Left ventricle myocardium superior (tissue), 1 donor: ENCODE measurements around the gene ANKS1A. TPM values are rescaled to one million over a fixed set of nuclear protein-coding genes. Genes with fewer than 3 reads are reported as not detected.
"Not testable (repeated sequence)": the region's sequence is repeated elsewhere in the genome, so short reads cannot be mapped to it uniquely, and the experiment has no call there.

ENCODE experiments used
- ATAC-seq: fragments of 200-7000 bp; cut with Tn5 transposase; one replicate; pipeline ENCODE4 v1.9.1; 2020; ENCODE audit warnings: mild to moderate bottlenecking, moderate library complexity
- DNase-seq: peaks from one replicate; pipeline ENCODE4 v3.0.0-alpha.2; 2020
- intact Hi-C: fragments of 100-400 bp; cut with micrococcal nuclease; formaldehyde crosslinking; loops from one replicate; pipeline ENCODE4 v1.11.0; 2022
- total RNA-seq: library from RNA; stranded (reverse); fragmentation: NEBNext Ultra II Directional; extraction: Animal tissue kit (Norgen Biotek cat#: 25700); gene quantifications from one replicate; pipeline ENCODE4 v1.2.1, GENCODE V29; 2021
- donor health status: DM: no; HTN: yes; CAD: no; lungs with severe emphysema.

Gene ANKS1A
- total RNA-seq, 1 donor from 2014 or later, result 29.1 TPM

- ATAC-seq, DNase-seq, intact Hi-C loops: not testable (repeated sequence)
These were observed 5.0 kb upstream of the ANKS1A start for GRCh38 chr6:34884073-34884472.

GRCh38 chr6:34884996-34885395 lies 4.1 kb upstream of the ANKS1A start:
- DNase-seq (no peak), ATAC-seq (no peak)

GRCh38 chr6:34885837-34886236 lies 3.2 kb upstream of the ANKS1A start:
- intact Hi-C loops, DNase-seq, ATAC-seq: not testable (repeated sequence)

More at GRCh38 chr6:34884996-34885395, 4.1 kb upstream of the ANKS1A start:
- intact Hi-C loops, result no loop called here

- intact Hi-C loops, result no loop called here
- peak; percentile 95 for DNase-seq
- ATAC-seq, result peak; percentile 91
These were observed 1.1 kb upstream of the ANKS1A start, which contains the start of gene TAF11 for GRCh38 chr6:34887753-34888513. TSS of gene TAF11 (minus strand) at chr6:34888042. CDS start at chr6:34887957, 85 bp downstream.

GRCh38 chr6:34888514-34888856 lies 570 bp upstream of the ANKS1A start:
- ATAC-seq (no peak), DNase-seq (no peak)
- intact Hi-C loops, result no loop called here

GRCh38 chr6:34890533-34890925 lies 1.5 kb downstream of the ANKS1A start:
- intact Hi-C loops, result loop anchor here (10.0 kb wide), 1 partner anchor 74 kb away; no protein-coding TSS in a partner anchor
- ATAC-seq (no peak), DNase-seq (no peak)

GRCh38 chr6:34891296-34891695 lies 2.2 kb downstream of the ANKS1A start:
- intact Hi-C loops, result loop anchor here (10.0 kb wide), 1 partner anchor 74 kb away; no protein-coding TSS in a partner anchor
- ATAC-seq, result no peak
- DNase-seq, result no peak

- ATAC-seq (no peak), DNase-seq (no peak)
- intact Hi-C loops, result loop anchor here (10.0 kb wide), 1 partner anchor 70 kb away; no protein-coding TSS in a partner anchor
These were observed 5.6 kb downstream of the ANKS1A start for GRCh38 chr6:34894693-34895092.

- ATAC-seq, result peak; percentile 61
- intact Hi-C loops, result loop anchor here (10.0 kb wide), 1 partner anchor 68 kb away; no protein-coding TSS in a partner anchor
- no peak for DNase-seq
These were observed 8.1 kb downstream of the ANKS1A start for GRCh38 chr6:34897130-34897529.

- ATAC-seq (no peak), DNase-seq (no peak)
- intact Hi-C loops, result loop anchor here (10.0 kb wide), 1 partner anchor 67 kb away; no protein-coding TSS in a partner anchor
These were observed 8.7 kb downstream of the ANKS1A start for GRCh38 chr6:34897716-34898115.

- DNase-seq, ATAC-seq: not testable (repeated sequence)
- intact Hi-C loops, result loop anchor here (10.0 kb wide), 1 partner anchor 65 kb away; no protein-coding TSS in a partner anchor
These were observed 10.7 kb downstream of the ANKS1A start for GRCh38 chr6:34899748-34900147.

GRCh38 chr6:34900321-34901031 lies 11.4 kb downstream of the ANKS1A start:
- ATAC-seq (no peak), DNase-seq (no peak)
- intact Hi-C loops, result no loop called here

GRCh38 chr6:34901930-34902329 lies 12.9 kb downstream of the ANKS1A start:
- ATAC-seq (no peak), DNase-seq (no peak)
- intact Hi-C loops, result no loop called here

- ATAC-seq (no peak), DNase-seq (no peak)
- intact Hi-C loops, result no loop called here
These were observed 16.0 kb downstream of the ANKS1A start for GRCh38 chr6:34904990-34905613.

GRCh38 chr6:34906826-34907225 lies 17.8 kb downstream of the ANKS1A start:
- no peak for ATAC-seq
- no peak for DNase-seq
- intact Hi-C loops, result no loop called here

GRCh38 chr6:34908194-34908593 lies 19.1 kb downstream of the ANKS1A start:
- intact Hi-C loops, result no loop called here
- DNase-seq (no peak), ATAC-seq (peak; percentile 56)

- intact Hi-C loops, result no loop called here
- no peak for DNase-seq
- no peak for ATAC-seq
These were observed 20.3 kb downstream of the ANKS1A start for GRCh38 chr6:34909320-34909883.

GRCh38 chr6:34911822-34912221 lies 22.8 kb downstream of the ANKS1A start:
- intact Hi-C loops, result no loop called here
- ATAC-seq (no peak), DNase-seq (no peak)

- no peak for ATAC-seq
- intact Hi-C loops, result no loop called here
- DNase-seq, result no peak
These were observed 23.8 kb downstream of the ANKS1A start for GRCh38 chr6:34912715-34913464.
